KOPT-K1 (cell line): ENCODE results near the gene METTL4.
"Not testable (repeated sequence)": the region's sequence is repeated elsewhere in the genome, so short reads cannot be mapped to it uniquely, and the experiment has no call there.

Source experiments
- H3K27ac ChIP-seq: fragments of 200-600 bp; sonication (generic); 2 replicates; pipeline ENCODE4 v1.5.1; 2016; ENCODE audit warnings: antibody characterized with exemption, mild to moderate bottlenecking, low read depth, low read length; ENCODE audit not compliant: poor library complexity, severe bottlenecking
- H3K36me3 ChIP-seq: fragments of 200-600 bp; sonication (generic); 2 replicates; pipeline ENCODE4 v1.5.1; 2017; ENCODE audit warnings: antibody characterized with exemption, mild to moderate bottlenecking, low read length, moderate library complexity; ENCODE audit not compliant: insufficient read depth
- H3K9me3 ChIP-seq: fragments of 200-600 bp; sonication (generic); 2 replicates; pipeline ENCODE4 v1.5.1; 2017; ENCODE audit warnings: antibody characterized with exemption, low read length, mild to moderate bottlenecking; ENCODE audit not compliant: insufficient read depth, poor library complexity, severe bottlenecking

The METTL4 gene

DNA sequence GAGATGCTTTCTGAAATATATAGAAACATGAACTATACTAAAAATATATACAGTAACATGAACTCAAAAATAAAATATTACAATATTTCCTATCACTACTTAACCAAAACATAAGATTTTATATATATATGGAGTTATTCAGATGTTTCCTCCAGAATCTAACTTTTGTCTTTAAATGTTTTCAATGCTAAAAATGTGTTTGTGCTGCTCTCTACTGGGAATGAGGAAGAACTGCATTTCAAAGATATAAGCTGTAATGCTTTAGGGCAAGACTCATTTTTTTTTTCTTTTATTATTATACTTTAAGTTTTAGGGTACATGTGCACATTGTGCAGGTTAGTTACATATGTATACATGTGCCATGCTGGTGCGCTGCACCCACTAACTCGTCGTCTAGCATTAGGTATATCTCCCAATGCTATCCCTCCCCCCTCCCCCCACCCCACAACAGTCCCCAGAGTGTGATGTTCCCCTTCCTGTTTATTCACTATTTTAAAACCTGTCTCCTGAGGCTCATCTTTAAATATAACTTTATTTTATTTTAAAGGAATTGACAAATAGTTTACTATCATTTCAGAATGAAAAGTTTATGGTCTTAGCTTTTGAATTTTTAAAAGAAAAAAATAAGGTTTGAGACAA lies 29.3 kb downstream of the METTL4 start:
- H3K9me3 ChIP-seq, H3K27ac ChIP-seq: not testable (repeated sequence)
- H3K36me3 ChIP-seq, result peaks cover 31% of the 10 kb centered on the region

GRCh38 chr18:2540575-2540974 lies 30.7 kb downstream of the METTL4 start:
- H3K9me3 ChIP-seq, result no peaks in the 10 kb centered on the region
- peaks cover 22% of the 10 kb centered on the region for H3K36me3 ChIP-seq
- H3K27ac ChIP-seq, result no peak overlapping the region

GRCh38 chr18:2538844-2539243 lies 32.5 kb downstream of the METTL4 start:
- peaks cover 21% of the 10 kb centered on the region for H3K36me3 ChIP-seq
- H3K27ac ChIP-seq, result no peak overlapping the region
- H3K9me3 ChIP-seq, result no peaks in the 10 kb centered on the region

- Histone ChIP-seq H3K27ac (no peak overlapping the region), H3K9me3 (no peaks in the 10 kb centered on the region), H3K36me3 (peaks cover 15% of the 10 kb centered on the region)
These were observed 33.1 kb downstream of the METTL4 start for GRCh38 chr18:2538236-2538635.

- H3K27ac ChIP-seq, result no peak overlapping the region
- no peaks in the 10 kb centered on the region for H3K9me3 ChIP-seq
- peaks cover 14% of the 10 kb centered on the region for H3K36me3 ChIP-seq
These were observed 34.0 kb downstream of the METTL4 start for GRCh38 chr18:2537296-2537695.

- H3K27ac ChIP-seq, result no peak overlapping the region
- no peaks in the 10 kb centered on the region for H3K9me3 ChIP-seq
- peaks cover 14% of the 10 kb centered on the region for H3K36me3 ChIP-seq
These were observed 34.8 kb downstream of the METTL4 start for GRCh38 chr18:2536493-2536892.

GRCh38 chr18:2536063-2536462 lies 35.2 kb downstream of the METTL4 start:
- Histone ChIP-seq H3K36me3 (peaks cover 14% of the 10 kb centered on the region), H3K9me3 (no peaks in the 10 kb centered on the region), H3K27ac (no peak overlapping the region)

DNA sequence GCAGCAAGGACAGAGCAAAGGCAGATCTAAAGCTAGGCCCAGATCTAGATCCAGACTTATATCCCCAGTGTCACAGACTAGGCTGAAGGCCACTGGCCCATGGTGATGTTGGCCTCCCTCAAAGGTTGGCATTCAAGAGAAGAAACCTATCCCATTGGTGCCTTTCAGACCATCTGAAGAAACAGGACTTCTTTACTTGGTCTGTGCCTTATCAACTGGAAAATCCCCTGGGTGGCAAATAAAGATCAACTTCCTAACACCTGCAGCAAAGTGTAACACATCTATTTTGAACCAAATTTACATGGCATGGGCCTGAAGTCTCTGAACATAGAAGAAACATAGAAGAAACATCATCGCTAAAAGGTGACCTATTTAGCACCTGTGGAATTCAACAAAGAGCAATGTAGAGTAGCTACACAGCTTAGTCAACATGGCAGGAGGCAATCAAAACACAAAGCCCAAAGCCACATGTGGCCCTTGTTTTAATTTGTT lies 35.8 kb downstream of the METTL4 start:
- no peak overlapping the region for H3K27ac ChIP-seq

DNA sequence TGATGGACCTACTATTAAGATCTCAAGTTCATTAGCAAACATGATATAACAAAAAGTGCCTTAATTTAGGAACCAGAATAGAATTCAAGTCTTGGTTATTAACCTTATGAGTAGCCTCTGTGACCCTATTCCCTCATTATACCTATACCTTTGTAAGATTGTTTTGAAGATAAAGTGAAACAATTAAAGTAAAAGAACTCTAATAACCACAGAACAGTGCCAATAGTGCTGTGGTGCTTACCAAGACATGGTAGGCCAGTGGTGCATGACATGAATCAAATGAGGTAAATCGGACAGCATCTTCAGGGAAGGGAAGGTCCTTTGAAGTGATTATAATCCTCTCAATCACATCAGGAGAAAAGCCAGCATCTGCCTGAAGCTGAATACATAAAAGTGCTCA lies 36.4 kb downstream of the METTL4 start:
- peaks cover 11% of the 10 kb centered on the region for H3K36me3 ChIP-seq
- no peaks in the 10 kb centered on the region for H3K9me3 ChIP-seq
- no peak overlapping the region for H3K27ac ChIP-seq

More for the DNA sequence above, 35.8 kb downstream of the METTL4 start:
- Histone ChIP-seq H3K9me3 (no peaks in the 10 kb centered on the region), H3K36me3 (peaks cover 11% of the 10 kb centered on the region)

- no peaks in the 10 kb centered on the region for H3K36me3 ChIP-seq
- no peak overlapping the region for H3K27ac ChIP-seq
- no peaks in the 10 kb centered on the region for H3K9me3 ChIP-seq
These were observed 38.5 kb downstream of the METTL4 start for GRCh38 chr18:2532797-2533196.

GRCh38 chr18:2531751-2532150 lies 39.6 kb downstream of the METTL4 start:
- Histone ChIP-seq H3K27ac (no peak overlapping the region), H3K36me3 (no peaks in the 10 kb centered on the region), H3K9me3 (no peaks in the 10 kb centered on the region)

- H3K36me3 ChIP-seq, result no peaks in the 10 kb centered on the region
- no peak overlapping the region for H3K27ac ChIP-seq
- no peaks in the 10 kb centered on the region for H3K9me3 ChIP-seq
These were observed 42.2 kb downstream of the METTL4 start for GRCh38 chr18:2529154-2529553.

- Histone ChIP-seq H3K9me3 (no peaks in the 10 kb centered on the region), H3K27ac (no peak overlapping the region), H3K36me3 (no peaks in the 10 kb centered on the region)
These were observed 45.0 kb downstream of the METTL4 start for GRCh38 chr18:2526329-2526728.

DNA sequence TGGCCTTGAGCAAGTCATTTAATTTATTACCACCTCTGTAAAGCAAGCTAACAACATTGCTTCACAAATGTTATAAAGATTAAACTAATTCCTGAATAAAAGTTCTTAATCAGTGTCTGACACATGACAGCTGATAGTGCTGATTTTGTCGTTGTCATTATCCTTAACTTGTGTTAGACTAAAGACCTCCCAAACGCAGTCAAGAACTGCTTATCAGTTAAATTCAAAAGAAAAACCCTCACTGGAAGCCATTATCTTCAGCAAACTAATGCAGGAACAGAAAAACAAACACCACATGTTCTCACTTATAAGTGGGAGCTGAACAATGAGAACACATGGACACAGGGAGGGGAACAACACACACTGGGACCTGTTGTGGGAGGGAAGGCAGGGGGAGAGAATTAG lies 46.5 kb downstream of the METTL4 start:
- not testable (repeated sequence) for H3K9me3 ChIP-seq, H3K27ac ChIP-seq, H3K36me3 ChIP-seq

GRCh38 chr18:2522112-2522511 lies 49.2 kb downstream of the METTL4 start:
- Histone ChIP-seq H3K36me3 (no peaks in the 10 kb centered on the region), H3K9me3 (no peaks in the 10 kb centered on the region), H3K27ac (no peak overlapping the region)

DNA sequence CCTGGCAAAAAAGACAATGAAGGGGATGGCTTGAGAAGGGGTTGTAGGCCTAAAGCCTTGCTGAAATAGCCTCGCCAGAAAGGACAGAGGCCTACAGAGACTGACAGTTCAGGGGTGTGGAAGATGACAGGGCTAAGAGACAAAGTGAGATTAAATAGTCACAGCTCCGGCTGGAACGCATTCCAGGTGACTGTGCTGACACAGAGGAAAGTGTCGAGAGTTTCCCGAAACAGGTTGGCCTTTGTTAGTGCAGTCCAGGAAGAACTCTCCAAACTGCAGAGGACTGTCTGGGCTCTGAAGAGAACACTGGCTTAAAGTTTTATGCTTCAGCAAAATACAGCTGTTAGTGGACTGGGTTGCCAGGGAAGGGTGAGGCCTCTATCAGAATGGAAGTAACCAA lies 52.8 kb downstream of the METTL4 start:
- Histone ChIP-seq H3K36me3 (no peaks in the 10 kb centered on the region), H3K9me3 (no peaks in the 10 kb centered on the region), H3K27ac (no peak overlapping the region)
